HG02623 (cell line): ENCODE data around the gene PMFBP1.

Experiments used
- ATAC-seq: cut with Tn5 transposase; IDR thresholded peaks from one replicate; pipeline ENCODE4 v1.9.1; 2021; ENCODE audit warnings: moderate library complexity; ENCODE audit not compliant: unreplicated experiment

PMFBP1 gene

DNA sequence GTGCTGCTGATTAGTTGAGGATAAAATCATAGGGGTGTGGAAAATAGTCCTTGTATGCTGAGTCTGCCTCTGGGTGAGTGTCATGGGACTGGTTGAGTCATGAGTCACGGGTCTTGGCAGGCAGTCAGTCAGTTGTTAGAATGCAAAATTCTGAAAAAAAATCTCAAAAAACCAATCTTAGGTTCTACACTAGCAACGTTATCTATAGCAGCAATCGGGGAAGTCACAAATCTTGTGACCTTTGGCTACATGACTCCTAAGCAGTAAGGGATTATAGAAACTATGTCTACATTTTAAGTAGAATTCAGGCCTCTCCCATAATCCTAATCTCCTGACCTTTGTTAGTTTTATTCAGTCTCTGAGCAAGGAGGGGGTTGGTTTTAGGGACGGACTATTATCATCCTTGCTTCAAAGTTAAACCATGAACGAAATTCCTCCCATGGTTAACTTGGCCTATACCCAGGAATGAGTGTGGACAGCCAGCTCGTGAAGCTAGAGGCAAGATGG, 18.0 kb upstream of the PMFBP1 start:
- ATAC-seq, result no peak

DNA sequence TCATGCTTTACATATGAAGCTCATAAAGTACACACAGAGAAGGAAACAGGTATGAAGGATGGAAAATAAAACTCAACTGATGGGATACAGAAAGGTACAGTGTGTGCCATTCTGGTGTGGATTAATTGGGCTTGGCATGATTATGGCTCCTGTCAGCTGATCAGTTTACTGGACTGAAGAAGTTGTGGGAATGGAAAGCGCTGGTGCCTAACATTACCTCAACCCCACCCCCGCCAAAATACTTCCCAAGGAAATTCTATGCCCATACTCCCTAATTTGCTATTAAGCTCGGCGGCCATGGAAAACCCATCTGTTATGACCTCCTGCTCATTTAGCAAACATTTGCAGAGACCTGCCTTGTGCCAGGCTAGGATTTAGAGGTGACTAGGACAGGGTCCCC, 16.6 kb upstream of the PMFBP1 start:
- ATAC-seq, result no peak

DNA sequence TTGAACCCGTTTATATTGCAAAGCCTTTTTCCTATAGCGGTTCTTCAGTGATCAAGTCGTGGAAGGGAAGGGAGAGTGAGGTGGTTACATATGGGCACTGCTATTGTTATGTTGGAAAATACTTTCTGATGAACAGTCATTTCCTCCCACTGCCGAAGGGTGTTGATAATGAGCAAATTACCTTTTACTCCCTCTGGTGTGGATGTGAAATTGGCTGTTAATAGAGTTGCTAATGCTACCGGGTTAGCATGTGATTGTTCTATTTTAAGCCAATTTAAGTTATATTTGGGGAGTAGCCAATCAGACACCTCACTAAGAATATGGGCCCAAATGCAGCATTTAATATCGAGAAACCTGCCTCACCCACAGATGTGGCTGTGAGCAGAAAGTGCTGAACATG, 15.6 kb upstream of the PMFBP1 start:
- ATAC-seq, result no peak

DNA sequence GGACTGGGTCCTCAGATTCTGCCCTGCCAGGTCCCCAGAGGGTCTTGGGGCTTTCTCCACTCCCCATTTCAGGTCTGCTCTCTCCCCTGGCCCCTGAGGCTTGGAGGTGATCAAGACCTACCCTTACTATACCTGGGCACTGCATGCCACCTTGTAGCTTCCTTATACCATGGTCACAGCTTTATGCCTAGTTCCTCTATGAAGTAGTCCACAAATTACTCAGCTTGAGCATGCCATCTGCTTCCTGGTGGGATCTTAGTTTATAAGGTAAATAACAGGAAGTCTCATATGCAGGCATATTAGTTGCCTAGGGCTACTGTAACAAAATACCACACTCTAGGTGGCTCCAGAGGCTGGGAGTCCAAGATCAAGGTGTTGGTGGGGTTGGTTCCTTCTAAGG, 11.0 kb upstream of the PMFBP1 start:
- ATAC-seq, result no peak

DNA sequence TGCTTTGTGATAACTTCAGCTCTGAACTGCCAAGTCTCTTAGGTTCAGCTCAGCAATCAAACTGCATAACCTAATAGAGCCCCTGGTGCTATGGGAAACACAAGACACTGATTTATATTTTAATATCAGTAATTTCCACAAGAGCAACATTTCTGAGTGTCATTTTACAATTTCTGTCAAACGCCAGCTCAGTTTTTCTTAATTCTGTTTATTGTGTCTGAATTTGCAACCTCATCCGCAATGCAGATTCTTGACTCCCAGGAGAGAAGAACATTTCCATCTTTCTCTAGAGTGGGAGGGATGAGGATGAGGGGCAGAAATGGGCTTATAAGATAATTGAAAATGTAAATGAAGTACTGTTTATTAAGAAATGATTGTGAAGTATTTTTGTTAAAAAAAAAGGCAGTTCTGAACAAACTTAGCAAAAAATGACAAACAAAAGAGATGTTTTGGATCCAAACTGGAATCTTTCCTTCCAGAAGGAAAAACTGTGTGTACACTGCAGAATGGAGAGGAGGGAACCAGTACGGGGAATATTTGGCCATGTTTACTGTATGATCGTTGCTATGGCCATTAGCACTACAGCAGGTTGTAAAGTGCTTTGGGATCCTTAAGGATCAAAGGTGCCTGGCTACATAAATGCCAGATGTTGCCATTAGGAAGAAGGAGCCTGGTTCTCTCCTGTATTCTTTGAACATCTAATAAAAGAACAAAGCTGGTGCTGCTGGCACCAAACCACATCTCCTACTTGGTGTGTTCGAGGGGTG, 7.4 kb upstream of the PMFBP1 start:
- no peak for ATAC-seq

DNA sequence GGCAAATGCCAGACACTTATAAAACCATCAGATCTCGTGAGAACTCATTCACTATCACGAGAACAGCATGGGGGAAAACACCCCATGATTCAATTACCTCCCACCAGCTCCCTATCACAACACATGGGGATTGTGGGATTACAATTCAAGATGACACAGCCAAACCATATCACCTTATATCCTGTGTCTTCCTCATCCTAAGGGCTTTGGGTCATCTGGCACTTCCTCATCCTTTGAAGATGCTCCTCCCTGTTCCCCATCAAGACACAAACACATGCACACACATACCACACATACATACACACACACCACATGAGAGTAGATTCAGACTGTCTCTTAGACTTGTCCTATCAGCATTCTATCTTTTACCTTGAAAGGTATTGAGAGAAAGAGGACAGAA, 2.8 kb upstream of the PMFBP1 start:
- ATAC-seq, result no peak

DNA sequence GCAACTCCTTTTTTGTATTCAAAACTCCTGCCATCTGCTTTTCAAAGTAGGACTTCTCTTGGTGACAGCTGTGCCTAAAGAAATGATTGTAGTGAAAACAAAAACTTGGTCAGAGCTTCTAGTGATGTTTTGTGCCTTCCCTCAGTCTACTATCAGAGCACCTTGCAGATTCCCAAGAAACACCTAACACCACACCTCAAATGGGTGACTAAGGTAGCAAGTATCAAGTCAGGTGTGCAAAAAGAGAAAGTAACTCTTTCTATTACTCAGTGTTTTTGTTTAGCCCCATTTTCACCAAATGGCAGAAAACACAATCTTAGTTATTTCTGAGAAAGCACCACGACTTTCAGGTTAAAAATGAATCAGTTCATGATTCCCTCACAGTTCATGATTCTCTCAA, 2.0 kb upstream of the PMFBP1 start:
- ATAC-seq, result no peak

DNA sequence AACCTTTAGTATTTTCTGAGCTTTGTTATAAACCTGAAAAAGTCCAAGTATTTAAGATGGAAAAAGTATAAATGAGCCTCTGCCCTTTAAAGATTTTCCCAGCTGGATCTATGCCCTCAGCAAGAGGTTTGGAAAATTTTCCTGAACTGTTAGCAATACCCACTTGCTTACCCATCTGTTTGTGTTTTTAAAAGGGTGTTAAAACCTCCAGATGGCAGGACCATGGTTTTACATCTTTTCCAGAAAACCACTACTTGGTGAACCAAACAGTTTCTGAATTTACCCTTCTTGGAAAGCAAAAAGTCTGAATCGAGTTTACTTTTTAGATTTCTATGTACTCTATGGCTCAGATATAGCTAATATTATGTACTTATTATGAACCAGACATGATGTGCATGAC, 719 bp downstream of the PMFBP1 start:
- no peak for ATAC-seq

DNA sequence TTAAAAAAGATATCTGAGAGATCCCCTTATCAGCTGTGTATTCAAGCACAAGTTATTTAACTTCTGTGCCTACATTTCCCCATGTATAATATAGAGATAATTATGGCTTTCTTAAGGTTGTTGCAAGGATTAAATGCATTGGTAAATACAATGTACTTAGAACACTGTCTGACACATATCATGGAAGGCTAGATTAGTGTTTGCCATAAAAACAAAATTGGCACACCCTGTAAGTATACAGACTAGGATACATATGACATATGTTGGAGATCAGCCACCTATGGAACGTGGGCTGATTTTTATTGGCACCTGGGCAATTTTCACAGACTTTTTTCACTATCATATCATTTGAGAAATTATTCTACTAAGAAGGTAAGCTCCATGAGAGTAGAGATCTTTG, 2.2 kb downstream of the PMFBP1 start:
- no peak for ATAC-seq

DNA sequence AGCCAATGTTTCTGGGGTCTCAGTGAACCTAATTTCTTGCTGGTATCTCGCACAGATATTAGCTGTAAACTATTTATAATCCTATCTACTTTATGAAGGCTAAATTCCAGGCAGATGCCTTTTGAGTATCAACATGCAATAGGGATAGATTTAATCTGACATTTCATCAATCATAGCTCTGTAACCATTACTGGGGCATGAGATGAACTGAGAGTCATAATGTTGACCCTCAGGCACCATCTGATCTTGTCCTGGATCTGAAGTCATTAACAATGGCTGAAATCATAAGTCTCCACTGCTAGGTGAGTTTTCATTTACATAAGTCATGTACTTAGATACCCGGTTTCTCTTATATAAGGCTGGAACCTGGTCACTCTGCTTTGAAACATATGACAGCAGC, 3.6 kb downstream of the PMFBP1 start:
- ATAC-seq, result no peak

DNA sequence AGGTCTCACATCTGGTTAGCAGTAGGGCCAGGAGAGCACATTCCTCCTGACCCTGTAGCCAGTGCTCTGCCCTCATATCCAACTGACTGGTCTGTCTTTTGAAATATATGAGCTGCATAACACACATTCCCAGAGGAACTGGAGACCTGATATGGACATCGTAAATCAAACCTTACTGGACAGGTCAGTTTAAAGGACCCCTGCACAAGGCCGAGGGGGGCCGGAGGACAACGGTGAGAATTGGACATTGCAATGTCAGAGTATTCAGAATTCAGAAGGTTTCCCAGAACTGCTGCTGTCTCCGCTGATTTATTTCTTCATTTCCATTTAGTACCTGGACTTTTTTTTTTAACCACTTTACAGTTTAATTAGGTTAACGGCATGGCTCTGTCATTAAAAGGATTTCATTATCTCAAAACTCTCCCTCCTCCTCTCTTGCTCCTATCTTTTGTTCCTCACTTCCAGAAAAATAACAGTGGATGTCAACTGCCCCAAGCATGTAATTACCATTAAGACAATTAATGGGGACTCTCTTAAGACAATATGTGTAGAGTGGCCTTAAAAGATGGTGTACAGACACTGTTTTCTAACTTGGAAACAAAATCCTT, 4.9 kb downstream of the PMFBP1 start:
- no peak for ATAC-seq

DNA sequence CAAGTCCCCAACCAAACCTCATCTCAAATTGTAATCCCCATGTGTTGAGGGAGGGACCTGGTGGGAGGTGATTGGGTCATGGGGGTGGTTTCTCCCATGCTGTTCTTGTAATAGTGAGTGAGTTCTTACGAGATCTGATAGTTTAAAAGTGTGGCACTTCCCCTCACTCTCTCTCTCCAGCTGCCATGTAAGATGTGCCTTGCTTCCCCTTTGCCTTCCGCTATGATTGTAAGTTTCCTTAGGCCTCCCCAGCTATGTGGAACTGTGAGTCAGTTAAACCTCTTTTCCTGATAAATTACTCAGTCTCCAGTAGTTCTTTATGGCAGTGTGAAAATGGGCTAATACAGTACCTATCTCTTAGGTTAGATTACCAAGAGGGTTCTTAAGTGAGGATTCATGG, 5.8 kb downstream of the PMFBP1 start:
- no peak for ATAC-seq

DNA sequence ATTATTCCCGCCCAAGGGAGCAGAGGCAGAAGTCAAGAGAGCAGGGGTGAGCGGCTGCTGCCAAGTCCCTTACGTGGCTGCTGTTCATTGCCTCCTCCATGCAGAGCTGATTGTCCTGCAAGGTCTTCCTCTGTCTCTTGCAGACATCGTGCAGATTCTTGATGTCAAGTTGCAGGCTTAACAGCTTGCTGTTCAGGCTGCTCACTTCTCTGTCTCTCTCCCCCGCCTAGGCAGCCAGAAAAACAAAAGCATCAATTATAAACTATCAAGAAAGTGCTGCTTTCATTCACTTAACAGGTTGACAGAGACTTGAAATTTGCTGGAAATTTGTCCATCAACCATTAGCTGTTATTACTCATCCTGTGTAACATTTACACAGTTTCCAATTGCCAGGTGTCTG, 7.3 kb downstream of the PMFBP1 start:
- no peak for ATAC-seq

DNA sequence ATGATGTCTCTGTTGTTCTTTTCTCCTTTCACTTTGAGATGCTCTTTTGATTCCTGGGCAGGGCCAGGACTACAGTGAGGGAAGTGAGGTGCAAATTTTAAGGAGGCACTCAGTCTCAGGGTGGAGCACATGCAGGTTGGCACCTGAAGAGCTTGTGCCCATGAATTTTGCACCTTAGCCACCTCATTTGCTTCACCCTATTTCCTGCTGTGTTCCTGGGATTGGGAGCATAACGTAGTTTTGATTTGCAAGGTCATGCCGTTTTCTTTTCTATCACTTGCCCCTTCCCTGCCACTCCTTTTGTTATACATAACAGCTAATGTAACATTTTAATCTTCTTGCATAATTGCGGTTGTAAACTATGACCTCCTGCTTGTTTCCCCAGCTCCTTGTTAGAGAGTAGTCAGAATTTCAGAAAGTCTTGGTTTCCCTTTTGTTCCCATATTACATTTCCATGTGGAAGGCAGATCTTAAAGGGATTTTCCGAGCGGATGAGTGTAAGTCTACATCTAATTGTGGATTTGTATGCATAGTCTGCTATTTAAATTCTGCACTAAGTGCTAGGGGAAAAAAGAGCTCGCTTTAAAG, 9.8 kb downstream of the PMFBP1 start:
- ATAC-seq, result no peak

DNA sequence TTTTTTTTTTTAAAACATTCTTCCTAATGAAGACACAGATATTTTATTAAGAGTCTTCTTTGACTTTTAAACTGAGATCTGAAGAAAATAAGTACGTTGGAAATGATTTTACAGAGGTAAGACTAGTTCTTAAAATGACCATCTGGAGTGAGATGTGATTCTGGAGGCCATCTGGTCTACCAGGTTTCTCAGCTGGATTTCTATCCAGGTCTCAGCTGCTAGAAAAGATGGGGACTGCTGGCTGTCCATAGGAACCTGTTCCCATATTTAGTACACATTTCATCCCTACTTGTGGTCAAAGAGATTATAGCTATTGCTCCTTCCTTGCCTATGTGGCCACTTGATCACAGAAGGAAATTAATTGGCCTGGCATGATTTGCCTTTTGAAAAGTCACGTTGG, 12.2 kb downstream of the PMFBP1 start:
- no peak for ATAC-seq

DNA sequence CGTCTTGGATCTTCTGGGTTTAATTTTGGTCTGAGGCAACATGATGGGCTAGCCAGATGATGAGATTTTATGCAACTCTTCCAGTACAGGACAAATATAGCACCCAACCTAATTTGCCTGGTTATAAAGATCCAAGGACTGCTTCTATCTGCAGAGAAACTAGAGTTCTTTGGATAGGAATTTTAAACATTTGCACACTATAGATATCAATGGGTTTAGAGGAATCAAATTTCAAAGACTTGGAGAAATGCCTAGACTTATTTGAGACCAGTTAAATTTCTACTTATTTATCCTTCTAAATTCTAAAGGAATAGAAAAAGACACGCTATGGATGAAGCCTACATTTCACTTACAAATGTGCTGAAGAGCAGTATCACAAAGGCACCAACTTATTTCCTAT, 12.6 kb downstream of the PMFBP1 start:
- no peak for ATAC-seq

DNA sequence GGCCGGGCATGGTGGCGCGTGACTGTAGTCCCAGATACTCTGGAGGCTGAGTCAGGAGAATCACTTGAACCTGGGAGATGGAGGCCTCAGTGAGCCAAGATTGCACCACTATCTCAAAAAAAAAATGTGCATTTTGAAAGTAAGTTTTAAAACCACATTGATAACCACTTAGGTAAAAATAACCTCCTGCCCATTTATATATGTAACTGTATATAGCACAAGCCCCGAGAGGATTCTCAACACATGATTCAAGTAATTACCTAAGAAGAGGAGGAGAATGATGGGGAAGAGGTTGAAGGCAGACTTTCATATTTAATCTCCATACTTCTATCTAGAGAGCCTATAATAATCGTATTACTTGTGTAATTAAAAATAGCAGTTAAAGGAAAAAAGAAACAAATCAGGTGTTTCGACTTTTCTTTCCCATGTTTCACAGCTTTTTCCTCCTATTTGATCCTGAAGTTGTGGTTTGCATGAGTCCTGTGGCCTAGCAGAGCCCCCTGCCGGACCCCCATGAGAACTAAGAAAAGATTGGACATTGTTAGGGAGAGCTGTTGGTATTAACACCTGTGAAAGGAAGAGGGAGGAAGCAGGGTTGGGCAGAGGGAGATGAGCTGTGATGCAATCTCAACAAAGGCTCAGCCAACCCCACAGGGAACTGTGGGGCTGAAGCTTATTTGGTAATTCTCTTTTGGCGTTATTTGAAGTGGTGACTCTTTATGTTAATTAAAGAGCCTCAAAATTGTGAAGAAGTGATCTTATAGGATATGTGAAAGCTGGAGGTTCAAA, 22.1 kb downstream of the PMFBP1 start:
- ATAC-seq, result no peak

DNA sequence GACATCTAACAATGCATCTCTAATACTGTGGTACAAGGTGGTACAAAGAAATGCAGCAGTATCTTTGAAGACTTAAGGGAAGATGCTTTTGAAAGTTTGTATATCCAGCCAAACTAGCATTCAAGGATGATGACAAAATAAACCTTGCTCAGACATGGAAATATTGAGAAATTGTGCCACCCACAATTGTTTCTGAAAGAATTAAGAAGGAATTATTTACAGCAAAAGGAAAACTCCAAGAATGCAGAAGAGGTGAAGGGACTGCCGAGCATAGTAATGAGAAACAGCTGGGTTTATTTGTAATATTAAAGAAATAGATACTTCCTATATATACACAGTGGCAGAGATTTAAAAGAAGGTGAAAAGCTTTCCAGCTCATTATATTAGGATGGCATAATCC, 29.5 kb downstream of the PMFBP1 start:
- no peak for ATAC-seq

DNA sequence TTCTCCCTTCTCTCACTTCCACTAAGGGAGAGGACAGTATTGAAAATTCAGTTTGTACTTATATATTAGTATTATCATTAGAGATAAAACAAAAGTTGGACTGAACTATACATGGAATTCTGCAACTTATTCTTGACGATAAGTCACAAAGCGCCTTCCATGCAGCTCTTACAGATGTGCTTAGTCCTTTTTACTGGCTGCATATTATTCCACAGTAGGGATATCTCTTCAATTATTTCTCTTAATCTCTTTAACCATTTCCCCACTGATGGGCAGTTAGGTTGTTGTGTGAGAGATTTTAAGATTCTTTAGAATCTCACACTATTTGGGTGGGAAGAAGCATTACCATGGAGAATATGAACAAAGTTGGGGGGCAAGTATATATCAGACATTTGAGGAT, 32.0 kb downstream of the PMFBP1 start:
- no peak for ATAC-seq

DNA sequence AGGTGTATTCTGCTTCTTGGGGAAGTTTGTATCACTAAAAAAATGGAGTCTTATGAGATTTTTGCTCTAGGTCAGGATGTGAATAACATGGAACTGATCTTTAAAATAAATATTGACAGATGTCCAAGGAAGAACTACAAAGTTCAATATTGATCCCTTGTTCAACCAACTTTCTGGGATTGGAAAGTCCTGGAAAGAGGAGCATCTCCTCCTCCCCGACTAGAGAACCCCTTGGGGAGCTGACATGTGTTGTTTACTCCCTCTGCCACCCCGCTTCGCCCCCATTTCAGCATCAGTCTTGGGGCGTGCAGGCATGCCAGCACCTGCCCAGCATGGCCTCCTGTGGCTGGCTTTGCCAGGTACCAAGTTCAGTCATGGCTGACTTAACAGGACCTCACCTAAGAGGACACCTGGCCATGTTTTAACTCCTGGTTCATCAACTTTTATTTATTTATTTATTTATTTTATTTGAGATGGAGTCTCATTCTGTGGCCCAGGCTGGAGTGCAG, 33.8 kb downstream of the PMFBP1 start:
- no peak for ATAC-seq

DNA sequence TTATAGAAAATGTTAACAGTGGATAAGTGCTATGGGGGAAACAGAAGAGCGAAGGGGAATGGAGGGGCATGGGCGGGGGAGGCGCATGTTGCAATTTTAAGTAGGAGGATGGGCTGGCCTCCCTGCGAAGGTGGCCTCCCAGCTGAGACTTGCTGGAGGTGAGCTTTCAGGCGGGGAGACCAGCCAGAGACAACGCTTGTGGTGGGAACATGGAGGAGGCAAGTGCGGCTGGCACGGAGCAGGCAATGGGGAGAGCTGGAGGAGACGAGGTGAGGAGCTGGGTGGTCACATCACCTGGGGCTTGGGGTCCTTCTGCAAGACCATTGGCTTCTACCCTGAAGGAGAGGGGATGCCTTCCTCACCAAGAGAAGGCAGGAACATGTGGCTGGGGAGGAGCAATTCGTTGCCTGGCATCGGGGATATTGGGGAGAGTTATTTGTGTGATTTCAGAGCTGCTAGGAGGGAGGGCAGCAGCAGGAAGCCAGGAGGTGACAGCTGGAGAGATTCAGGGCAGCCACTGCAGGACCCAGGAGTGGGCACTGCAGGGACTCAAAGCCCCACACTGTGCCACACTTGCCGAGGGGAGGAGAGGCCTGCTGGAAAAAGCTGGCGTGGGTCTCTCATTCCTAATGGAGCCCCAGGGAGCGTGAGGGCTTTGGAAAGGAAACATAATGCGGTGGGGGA, 34.4 kb downstream of the PMFBP1 start:
- no peak for ATAC-seq
